Body of pancreas (tissue), 4 donors: Measurements from ENCODE around the gene MSI2. TPM values are rescaled to one million over a fixed set of nuclear protein-coding genes. Genes with fewer than 3 reads are reported as not detected.
"Not testable (repeated sequence)": the region's sequence is repeated elsewhere in the genome, so short reads cannot be mapped to it uniquely, and the experiment has no call there.

Experiments used
- ATAC-seq: fragments of 150-250 bp; one replicate; pipeline ENCODE4 v1.9.1; 2016
- DNase-seq, 4 donors: peaks; one replicate each; pipeline ENCODE4 v3.0.0-alpha.2; 2019
- H3K27ac ChIP-seq, 4 donors: fragments of 200-600 bp; sonication (generic); 1 replicate in 3 of 4; 2 replicates in 1 of 4; pipeline versions ENCODE4 v1.5.1 to v1.6.1; 2016 to 2019; ENCODE audit warnings: mild to moderate bottlenecking in 1 of 4, mixed read lengths in 1 of 4, moderate library complexity in 1 of 4
- H3K27me3 ChIP-seq, 2 donors: fragments of 200-600 bp; sonication (generic); one replicate each; pipeline ENCODE4 v1.6.0; 2016; ENCODE audit warnings: mild to moderate bottlenecking in 1 of 2
- H3K36me3 ChIP-seq, 2 donors: fragments of 200-600 bp; sonication (generic); replicated peaks in 1 of 2; 2 replicates each; pipeline ENCODE4 v1.5.1; 2016; ENCODE audit warnings: low read depth in 2 of 2; ENCODE audit not compliant: insufficient read depth in 1 of 2
- H3K4me1 ChIP-seq: fragments of 200-600 bp; sonication (generic); one replicate; pipeline ENCODE4 v1.6.0; 2016
- H3K4me3 ChIP-seq, 2 donors: fragments of 200-600 bp; sonication (generic); 1 replicate in 1 of 2; 2 replicates in 1 of 2; pipeline ENCODE4 v1.5.1; 2016 to 2019
- H3K9me3 ChIP-seq, 3 donors: fragments of 200-600 bp; sonication (generic); 1 replicate in 2 of 3; 2 replicates in 1 of 3; pipeline ENCODE4 v1.5.1; 2016
- CTCF ChIP-seq, 7 experiments: fragments of 450-650 bp in 4 of 7; fragments of 200-600 bp in 3 of 7; sonication (generic) in 3 of 7; IDR thresholded peaks; one replicate each; pipeline ENCODE4 v1.5.1; 2016 to 2019; ENCODE audit warnings: antibody characterized with exemption in 7 of 7
- POLR2A ChIP-seq, 3 donors: fragments of 450-650 bp; IDR thresholded peaks; one replicate each; pipeline ENCODE4 v1.6.1; 2016; ENCODE audit warnings: antibody characterized with exemption in 3 of 3, mild to moderate bottlenecking in 2 of 3
- WGBS, 2 donors: methylation state at CpG; one replicate each; pipeline ENCODE4 v1.1.5; 2017; 5-methylcytosine and 5-hydroxymethylcytosine counted together
- intact Hi-C: fragments of 100-400 bp; cut with DNase I; formaldehyde crosslinking; loops from one replicate; pipeline ENCODE4 v1.15.1; 2023
- total RNA-seq, 2 donors: library from RNA; depleted of rRNA; stranded (reverse); fragments of >200 nt; gene quantifications; one replicate each; pipeline ENCODE4 v1.1.0, GENCODE V29; 2016

MSI2 gene
- total RNA-seq, 2 donors from 2014 or later, result 21.1 to 28.5 TPM

- Histone ChIP-seq H3K27ac (no peak overlapping the region), H3K4me1 (peaks cover 13% of the 10 kb centered on the region), H3K36me3 (no peaks in the 10 kb centered on the region), H3K9me3 (no peaks in the 10 kb centered on the region), H3K27me3 (no peaks in the 10 kb centered on the region), H3K4me3 (no peak overlapping the region)
- no peak for ATAC-seq
- DNase-seq, result no peak
- WGBS, 2 donors, result 85 to 92% methylated on average over 7 of the region's 7 CpGs
- TF ChIP-seq CTCF (IDR thresholded peaks at IDR 0.05) (no peak), POLR2A (IDR thresholded peaks at IDR 0.05) (no peak)
- intact Hi-C loops, result no loop called here
Observed at GRCh38 chr17:57498443-57498842, 242.1 kb downstream of the MSI2 start.

DNA sequence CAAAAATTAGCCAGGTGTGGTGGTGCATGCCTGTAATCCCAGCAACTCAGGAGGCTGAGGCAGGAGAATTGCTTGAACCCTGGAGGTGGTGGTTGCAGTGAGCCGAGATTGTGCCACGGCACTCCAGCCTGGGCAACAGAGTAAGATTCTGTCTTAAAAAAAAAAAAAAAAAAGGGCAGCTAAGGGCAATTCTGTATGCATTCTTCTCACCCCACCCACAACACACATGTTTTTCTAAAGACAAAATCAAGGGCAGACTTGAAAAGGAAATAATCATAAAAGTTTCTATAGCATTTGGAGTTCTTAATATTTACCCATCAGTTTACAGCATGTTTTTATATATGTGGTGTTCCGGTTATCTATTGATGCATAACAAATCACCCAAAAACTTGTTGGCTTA, 242.9 kb downstream of the MSI2 start:
- intact Hi-C loops, DNase-seq, H3K27ac ChIP-seq, H3K36me3 ChIP-seq, ATAC-seq, H3K9me3 ChIP-seq, H3K4me3 ChIP-seq, H3K27me3 ChIP-seq: not testable (repeated sequence)
- H3K4me1 ChIP-seq, result peaks cover 13% of the 10 kb centered on the region
- WGBS, 2 donors, result 97 to 100% methylated on average over 3 of the region's 3 CpGs

GRCh38 chr17:57499648-57500049, 243.3 kb downstream of the MSI2 start:
- intact Hi-C loops, result no loop called here
- WGBS, 2 donors, result 90 to 94% methylated on average over 6 of the region's 6 CpGs
- no peak for ATAC-seq

GRCh38 chr17:57501016-57501415, 244.7 kb downstream of the MSI2 start:
- Histone ChIP-seq H3K4me3 (no peak overlapping the region), H3K9me3 (no peaks in the 10 kb centered on the region), H3K27ac (no peak overlapping the region), H3K27me3 (no peaks in the 10 kb centered on the region), H3K4me1 (peaks cover 13% of the 10 kb centered on the region), H3K36me3 (no peaks in the 10 kb centered on the region)
- WGBS, 2 donors, result 94 to 95% methylated on average over 9 of the region's 9 CpGs
- ATAC-seq (no peak), DNase-seq (no peak)
- intact Hi-C loops, result no loop called here
- TF ChIP-seq CTCF (IDR thresholded peaks at IDR 0.05) (no peak), POLR2A (IDR thresholded peaks at IDR 0.05) (no peak)

More at GRCh38 chr17:57499648-57500049, 243.3 kb downstream of the MSI2 start:
- Histone ChIP-seq H3K9me3 (no peaks in the 10 kb centered on the region), H3K4me3 (no peak overlapping the region), H3K4me1 (peaks cover 13% of the 10 kb centered on the region), H3K36me3 (no peaks in the 10 kb centered on the region), H3K27me3 (no peaks in the 10 kb centered on the region), H3K27ac (no peak overlapping the region)
- TF ChIP-seq CTCF (IDR thresholded peaks at IDR 0.05) (no peak), POLR2A (IDR thresholded peaks at IDR 0.05) (no peak)
- DNase-seq, result no peak

DNA sequence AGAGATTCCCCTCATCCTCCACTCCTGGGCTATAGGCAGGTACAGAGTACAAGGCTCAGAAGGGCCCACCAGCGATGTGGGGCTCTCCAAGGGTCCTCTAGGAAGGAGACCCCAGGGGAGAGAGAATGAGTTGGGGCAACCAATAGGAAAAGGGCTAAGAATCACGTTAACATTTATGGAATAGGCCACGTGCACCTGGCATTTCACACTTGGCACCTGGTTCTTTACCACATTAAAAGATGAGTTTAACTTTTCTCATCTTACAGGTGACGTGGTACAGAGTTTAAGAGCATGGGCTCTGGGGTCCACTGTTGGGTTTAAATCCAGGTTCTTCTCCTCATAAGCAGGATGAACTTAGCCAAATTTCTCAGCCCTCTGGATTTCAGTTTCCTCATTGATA, 245.7 kb downstream of the MSI2 start:
- H3K27me3 ChIP-seq, result no peaks in the 10 kb centered on the region
- DNase-seq (no peak), ATAC-seq (no peak)
- H3K36me3 ChIP-seq, result no peaks in the 10 kb centered on the region
- WGBS, 2 donors, result 91 to 98% methylated on average over 4 of the region's 4 CpGs
- intact Hi-C loops, result no loop called here
- H3K4me1 ChIP-seq, result peaks cover 11% of the 10 kb centered on the region
- no peak overlapping the region for H3K4me3 ChIP-seq
- TF ChIP-seq POLR2A (IDR thresholded peaks at IDR 0.05), result no peak
- TF ChIP-seq CTCF (IDR thresholded peaks at IDR 0.05), result no peak
- H3K9me3 ChIP-seq, result no peaks in the 10 kb centered on the region
- no peak overlapping the region for H3K27ac ChIP-seq
